ENCODE results near the gene COL19A1.

Gene COL19A1

DNA sequence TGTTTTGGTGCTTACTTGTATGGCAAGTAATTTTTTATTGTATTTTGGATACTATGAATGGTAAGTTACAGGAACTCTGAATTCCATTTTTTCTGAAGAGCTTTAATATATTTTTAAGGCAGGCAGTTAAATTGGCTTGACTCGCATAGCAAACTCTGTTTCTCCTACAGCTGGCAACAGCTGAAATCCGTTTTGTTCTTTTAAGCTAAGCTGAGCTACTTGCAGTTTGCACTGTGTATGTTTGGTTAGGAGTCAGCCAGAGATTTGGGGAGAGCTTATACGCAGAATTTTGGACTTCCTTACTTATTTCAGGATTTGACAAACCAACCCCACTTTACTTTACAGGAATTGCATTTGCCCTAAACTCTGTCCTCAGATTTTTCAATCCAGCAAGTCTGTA lies 179.1 kb downstream of the COL19A1 start:
- TF ChIP-seq, protein P1, sequence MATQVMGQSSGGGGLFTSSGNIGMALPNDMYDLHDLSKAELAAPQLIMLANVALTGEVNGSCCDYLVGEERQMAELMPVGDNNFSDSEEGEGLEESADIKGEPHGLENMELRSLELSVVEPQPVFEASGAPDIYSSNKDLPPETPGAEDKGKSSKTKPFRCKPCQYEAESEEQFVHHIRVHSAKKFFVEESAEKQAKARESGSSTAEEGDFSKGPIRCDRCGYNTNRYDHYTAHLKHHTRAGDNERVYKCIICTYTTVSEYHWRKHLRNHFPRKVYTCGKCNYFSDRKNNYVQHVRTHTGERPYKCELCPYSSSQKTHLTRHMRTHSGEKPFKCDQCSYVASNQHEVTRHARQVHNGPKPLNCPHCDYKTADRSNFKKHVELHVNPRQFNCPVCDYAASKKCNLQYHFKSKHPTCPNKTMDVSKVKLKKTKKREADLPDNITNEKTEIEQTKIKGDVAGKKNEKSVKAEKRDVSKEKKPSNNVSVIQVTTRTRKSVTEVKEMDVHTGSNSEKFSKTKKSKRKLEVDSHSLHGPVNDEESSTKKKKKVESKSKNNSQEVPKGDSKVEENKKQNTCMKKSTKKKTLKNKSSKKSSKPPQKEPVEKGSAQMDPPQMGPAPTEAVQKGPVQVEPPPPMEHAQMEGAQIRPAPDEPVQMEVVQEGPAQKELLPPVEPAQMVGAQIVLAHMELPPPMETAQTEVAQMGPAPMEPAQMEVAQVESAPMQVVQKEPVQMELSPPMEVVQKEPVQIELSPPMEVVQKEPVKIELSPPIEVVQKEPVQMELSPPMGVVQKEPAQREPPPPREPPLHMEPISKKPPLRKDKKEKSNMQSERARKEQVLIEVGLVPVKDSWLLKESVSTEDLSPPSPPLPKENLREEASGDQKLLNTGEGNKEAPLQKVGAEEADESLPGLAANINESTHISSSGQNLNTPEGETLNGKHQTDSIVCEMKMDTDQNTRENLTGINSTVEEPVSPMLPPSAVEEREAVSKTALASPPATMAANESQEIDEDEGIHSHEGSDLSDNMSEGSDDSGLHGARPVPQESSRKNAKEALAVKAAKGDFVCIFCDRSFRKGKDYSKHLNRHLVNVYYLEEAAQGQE (IDR thresholded peaks at IDR 0.05; ENCODE audit: low read depth) = no peak
- TF ChIP-seq RAD21 (IDR thresholded peaks at IDR 0.05; ENCODE audit: low read depth) (no peak), TCF12 (IDR thresholded peaks at IDR 0.05; ENCODE audit: low read depth) (no peak), EGR1 (IDR thresholded peaks at IDR 0.05) (no peak), NFIC (IDR thresholded peaks at IDR 0.05) (no peak), TAF1 (IDR thresholded peaks at IDR 0.05; ENCODE audit: low read depth) (no peak), CREB1 (IDR thresholded peaks at IDR 0.05; ENCODE audit: low read depth) (no peak), EP300 (IDR thresholded peaks at IDR 0.05; ENCODE audit: borderline replicate concordance) (no peak), FOXM1 (IDR thresholded peaks at IDR 0.05; ENCODE audit: borderline replicate concordance, low read depth) (no peak), CEBPB (IDR thresholded peaks at IDR 0.05) (no peak), TEAD4 (IDR thresholded peaks at IDR 0.05) (no peak), YY1 (IDR thresholded peaks at IDR 0.05; ENCODE audit: low read depth) (no peak), ZBTB7A (IDR thresholded peaks at IDR 0.05; ENCODE audit: low read depth) (no peak)
- TF ChIP-seq, protein P2, sequence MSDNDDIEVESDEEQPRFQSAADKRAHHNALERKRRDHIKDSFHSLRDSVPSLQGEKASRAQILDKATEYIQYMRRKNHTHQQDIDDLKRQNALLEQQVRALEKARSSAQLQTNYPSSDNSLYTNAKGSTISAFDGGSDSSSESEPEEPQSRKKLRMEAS (IDR thresholded peaks at IDR 0.05) = no peak
- TF ChIP-seq, protein P3, sequence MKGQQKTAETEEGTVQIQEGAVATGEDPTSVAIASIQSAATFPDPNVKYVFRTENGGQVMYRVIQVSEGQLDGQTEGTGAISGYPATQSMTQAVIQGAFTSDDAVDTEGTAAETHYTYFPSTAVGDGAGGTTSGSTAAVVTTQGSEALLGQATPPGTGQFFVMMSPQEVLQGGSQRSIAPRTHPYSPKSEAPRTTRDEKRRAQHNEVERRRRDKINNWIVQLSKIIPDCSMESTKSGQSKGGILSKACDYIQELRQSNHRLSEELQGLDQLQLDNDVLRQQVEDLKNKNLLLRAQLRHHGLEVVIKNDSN (IDR thresholded peaks at IDR 0.05) = no peak

GRCh38 chr6:70051197-70052124 lies 185.1 kb downstream of the COL19A1 start:
- no peak for TF ChIP-seq ZBTB7A (IDR thresholded peaks at IDR 0.05; ENCODE audit: low read depth)
- no peak for TF ChIP-seq FOXM1 (IDR thresholded peaks at IDR 0.05; ENCODE audit: borderline replicate concordance, low read depth)
- no peak for TF ChIP-seq TAF1 (IDR thresholded peaks at IDR 0.05; ENCODE audit: low read depth)
- TF ChIP-seq YY1 (IDR thresholded peaks at IDR 0.05; ENCODE audit: low read depth) = no peak
- TF ChIP-seq, protein P2 (IDR thresholded peaks at IDR 0.05) = no peak
- no peak for TF ChIP-seq CREB1 (IDR thresholded peaks at IDR 0.05; ENCODE audit: low read depth)
- TF ChIP-seq TEAD4 (IDR thresholded peaks at IDR 0.05) = no peak
- no peak for TF ChIP-seq CEBPB (IDR thresholded peaks at IDR 0.05)
- TF ChIP-seq TCF12 (IDR thresholded peaks at IDR 0.05; ENCODE audit: low read depth) = no peak
- TF ChIP-seq RAD21 (IDR thresholded peaks at IDR 0.05; ENCODE audit: low read depth) = no peak

DNA sequence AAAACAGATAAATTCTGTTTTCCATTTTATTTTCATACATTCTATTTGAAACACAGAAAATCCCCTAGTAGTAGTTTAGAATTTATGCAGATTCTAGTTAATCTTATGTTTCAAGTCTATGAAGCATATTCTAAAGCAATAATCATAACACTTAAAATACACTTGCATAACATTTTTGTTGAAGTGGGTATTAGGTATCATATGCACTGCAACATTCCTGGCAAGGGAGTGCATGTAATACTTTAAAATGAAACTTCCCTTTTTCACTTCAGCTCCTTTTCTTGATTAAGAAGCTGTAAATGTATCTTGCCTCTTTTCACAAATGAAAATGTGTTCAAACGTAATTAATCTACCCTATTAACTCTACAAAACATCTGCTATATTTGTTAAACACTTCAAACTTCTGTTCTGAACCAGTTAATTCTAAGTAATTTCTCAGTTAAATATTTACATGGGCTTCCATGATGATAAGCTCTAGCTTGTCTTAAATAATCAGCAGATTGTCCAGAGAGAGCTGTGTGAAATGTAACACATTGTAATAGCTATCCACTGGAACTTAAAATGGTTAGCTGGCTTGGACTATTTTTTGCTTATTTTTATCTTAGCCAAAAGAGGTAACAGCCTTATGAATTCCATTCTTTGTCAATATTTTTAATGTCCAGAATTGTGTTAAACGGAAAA lies 192.8 kb downstream of the COL19A1 start:
- no peak for TF ChIP-seq TAF1 (IDR thresholded peaks at IDR 0.05; ENCODE audit: low read depth)
- TF ChIP-seq, protein P2 (IDR thresholded peaks at IDR 0.05) = no peak
- no peak for TF ChIP-seq ZBTB7A (IDR thresholded peaks at IDR 0.05; ENCODE audit: low read depth)
- no peak for TF ChIP-seq CREB1 (IDR thresholded peaks at IDR 0.05; ENCODE audit: low read depth)
- TF ChIP-seq EP300 (IDR thresholded peaks at IDR 0.05; ENCODE audit: borderline replicate concordance) = no peak
- no peak for TF ChIP-seq EGR1 (IDR thresholded peaks at IDR 0.05)
- no peak for TF ChIP-seq NFIC (IDR thresholded peaks at IDR 0.05)
- TF ChIP-seq YY1 (IDR thresholded peaks at IDR 0.05; ENCODE audit: low read depth) = no peak
- TF ChIP-seq, protein P1 (IDR thresholded peaks at IDR 0.05; ENCODE audit: low read depth) = no peak
- TF ChIP-seq CEBPB (IDR thresholded peaks at IDR 0.05) = no peak
- TF ChIP-seq TCF12 (IDR thresholded peaks at IDR 0.05; ENCODE audit: low read depth) = no peak

GRCh38 chr6:70060680-70061079 lies 194.3 kb downstream of the COL19A1 start:
- no peak for TF ChIP-seq FOXM1 (IDR thresholded peaks at IDR 0.05; ENCODE audit: borderline replicate concordance, low read depth)
- no peak for TF ChIP-seq CREB1 (IDR thresholded peaks at IDR 0.05; ENCODE audit: low read depth)
- no peak for TF ChIP-seq NFIC (IDR thresholded peaks at IDR 0.05)
- no peak for TF ChIP-seq TEAD4 (IDR thresholded peaks at IDR 0.05)
- no peak for TF ChIP-seq TAF1 (IDR thresholded peaks at IDR 0.05; ENCODE audit: low read depth)
- TF ChIP-seq, protein P1 (IDR thresholded peaks at IDR 0.05; ENCODE audit: low read depth) = peak; percentile 61; the same call in 1 of the 2 replicates
- TF ChIP-seq CEBPB (IDR thresholded peaks at IDR 0.05) = no peak

Measured in Ishikawa (cell line).